Naive thymus-derived CD4-positive, alpha-beta T cell (primary cell): ENCODE data around the gene STK4. TPM values are rescaled to one million over a fixed set of nuclear protein-coding genes. Genes with fewer than 3 reads are reported as not detected.

Source experiments
- ATAC-seq: fragments of 150-1000 bp; cut with Tn5 transposase; 2 replicates; pipeline ENCODE4 v1.10.0; 2021; ENCODE audit warnings: mild to moderate bottlenecking, moderate library complexity
- CTCF ChIA-PET: fragments of 350-600 bp; sonication (Branson Sonifier 250); formaldehyde crosslinking; loops from one replicate; lab custom pipeline; 2021; ENCODE audit warnings: antibody characterized with exemption; lab: Charles Lee
- POLR2A ChIA-PET: fragments of 350-600 bp; sonication (Branson Sonifier 250); formaldehyde crosslinking; loops from one replicate; lab custom pipeline; 2021; ENCODE audit warnings: antibody characterized with exemption, inconsistent platforms; lab: Charles Lee
- DNase-seq, 9 donors: peaks; one replicate each; pipeline versions ENCODE4 v3.0.0 to v3.0.0-alpha.2; 2020 to 2022; ENCODE audit warnings: mixed read lengths in 1 of 9
- H3K27ac ChIP-seq: one replicate; pipeline ENCODE4 v1.7.0; 2013; ENCODE audit warnings: mild to moderate bottlenecking, low read depth, low read length, moderate library complexity
- H3K27me3 ChIP-seq, 2 donors: one replicate each; pipeline ENCODE4 v1.7.0; 2013; ENCODE audit warnings: low read length in 2 of 2, mild to moderate bottlenecking in 2 of 2, moderate library complexity in 2 of 2; ENCODE audit not compliant: control insufficient read depth in 2 of 2, insufficient read depth in 2 of 2
- H3K36me3 ChIP-seq, 3 experiments: 1 replicate in 2 of 3; 2 replicates in 1 of 3; pipeline ENCODE4 v1.7.0; 2013; ENCODE audit warnings: low read length in 3 of 3, mild to moderate bottlenecking in 3 of 3, moderate library complexity in 1 of 3; ENCODE audit not compliant: insufficient read depth in 3 of 3, control insufficient read depth in 2 of 3
- H3K4me1 ChIP-seq, 2 donors: one replicate each; pipeline ENCODE4 v1.7.0; 2013; ENCODE audit warnings: low read length in 2 of 2, mild to moderate bottlenecking in 2 of 2, moderate library complexity in 1 of 2; ENCODE audit not compliant: control insufficient read depth in 2 of 2, insufficient read depth in 2 of 2
- H3K4me3 ChIP-seq: 2 replicates; pipeline ENCODE4 v1.7.0; 2013; ENCODE audit warnings: mild to moderate bottlenecking, low read length
- H3K9me3 ChIP-seq, 3 experiments: 1 replicate in 2 of 3; 2 replicates in 1 of 3; pipeline ENCODE4 v1.7.0; 2013; ENCODE audit warnings: low read length in 3 of 3; ENCODE audit not compliant: control insufficient read depth in 2 of 3
- H3K27ac Mint-ChIP-seq, 9 donors: one replicate each; pipeline ENCODE4 v1.8.0; 2020 to 2022; ENCODE audit warnings: mixed read lengths in 9 of 9, mild to moderate bottlenecking in 8 of 9, moderate library complexity in 5 of 9, inconsistent platforms in 2 of 9
- H3K27me3 Mint-ChIP-seq, 5 donors: one replicate each; pipeline ENCODE4 v1.8.0; 2021 to 2022; ENCODE audit warnings: mixed read lengths in 5 of 5, mild to moderate bottlenecking in 1 of 5
- H3K36me3 Mint-ChIP-seq, 5 donors: one replicate each; pipeline ENCODE4 v1.8.0; 2020 to 2022; ENCODE audit warnings: mixed read lengths in 5 of 5, mild to moderate bottlenecking in 3 of 5, inconsistent platforms in 1 of 5
- H3K4me1 Mint-ChIP-seq, 7 donors: one replicate each; pipeline ENCODE4 v1.8.0; 2020 to 2022; ENCODE audit warnings: mixed read lengths in 7 of 7, mild to moderate bottlenecking in 3 of 7, inconsistent platforms in 1 of 7
- H3K4me3 Mint-ChIP-seq, 10 donors: one replicate each; pipeline ENCODE4 v1.8.0; 2020 to 2022; ENCODE audit warnings: mild to moderate bottlenecking in 10 of 10, mixed read lengths in 10 of 10, moderate library complexity in 6 of 10, inconsistent platforms in 2 of 10
- H3K9me3 Mint-ChIP-seq, 11 donors: one replicate each; pipeline ENCODE4 v1.8.0; 2020 to 2022; ENCODE audit warnings: mixed read lengths in 11 of 11, mild to moderate bottlenecking in 4 of 11, inconsistent platforms in 1 of 11, moderate library complexity in 1 of 11
- intact Hi-C, 2 donors: fragments of 100-400 bp; cut with micrococcal nuclease; formaldehyde crosslinking; loops; one replicate each; pipeline ENCODE4 v1.15.1; 2023
- polyA plus RNA-seq, 2 donors: library from polyadenylated mRNA; unstranded; fragments of 300-500 nt; fragmentation: Illumina TruSeq; gene quantifications; one replicate each; pipeline ENCODE4 v1.2.3, GENCODE V29; 2021
- total RNA-seq, 6 experiments: library from RNA in 5 of 6; stranded (reverse) in 5 of 6; gene quantifications; 1 replicate in 5 of 6; 2 replicates in 1 of 6; pipeline ENCODE4 v1.2.3 and lab custom pipeline; 2021 to 2026

STK4 gene
- total and polyA plus RNA-seq, 7 experiments from 2014 or later, result 175 to 383 (median 247) TPM

DNA sequence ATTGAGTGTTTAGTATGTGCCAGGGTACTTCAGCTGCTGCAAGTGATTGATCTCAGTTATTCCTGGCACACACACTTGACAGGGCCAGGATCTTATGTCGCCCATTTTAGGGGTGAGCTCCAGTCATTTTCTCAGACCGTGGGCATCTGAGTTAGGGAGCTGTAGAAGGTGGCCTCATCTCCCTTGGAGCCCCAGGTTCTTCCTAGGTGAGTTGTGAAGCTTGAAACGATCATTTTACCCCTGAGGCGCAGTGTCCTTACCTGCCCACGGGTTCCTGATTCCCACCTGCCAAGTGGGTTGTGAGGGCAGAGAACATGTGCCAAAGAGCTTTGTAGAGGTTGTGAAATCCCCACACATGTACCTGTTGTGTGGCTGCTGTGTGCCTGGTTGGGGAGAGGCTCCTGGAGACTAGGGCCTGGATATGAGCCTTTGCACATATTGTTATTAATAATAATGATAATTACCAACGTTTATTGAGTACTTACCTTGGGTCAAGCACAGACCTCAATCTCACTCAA, 135.1 kb downstream of the STK4 start:
- no peaks in the 10 kb centered on the region for H3K36me3 ChIP-seq
- DNase-seq (no peak), ATAC-seq (no peak)
- H3K4me1 ChIP-seq, result no peaks in the 10 kb centered on the region
- POLR2A ChIA-PET, result no interaction called here
- CTCF ChIA-PET, result interaction anchor here (1.0 kb wide), 1 partner anchor 11 kb away, joined by 3 read pairs; no protein-coding TSS in a partner anchor
- peaks cover 39 to 65% (median 45%) of the 10 kb centered on the region in 5 donors for H3K27me3 Mint-ChIP-seq
- peaks cover 5 to 18% (median 12%) of the 10 kb centered on the region in 7 donors for H3K4me1 Mint-ChIP-seq
- peaks cover 7 to 16% of the 10 kb centered on the region in 2 donors for H3K27me3 ChIP-seq
- H3K27ac ChIP-seq, result no peak overlapping the region
- H3K36me3 Mint-ChIP-seq, result peaks cover 0 to 2% (median 0%) of the 10 kb centered on the region in 5 donors
- peak overlapping the region in 3 of 10 donors; percentile 30 to 48 (median 47) for H3K4me3 Mint-ChIP-seq
- H3K4me3 ChIP-seq, result no peak overlapping the region
- intact Hi-C loops, result no loop called here
- no peaks in the 10 kb centered on the region for H3K9me3 ChIP-seq
- H3K27ac Mint-ChIP-seq, result no peak overlapping the region
- peaks cover 0 to 4% (median 0%) of the 10 kb centered on the region in 11 donors for H3K9me3 Mint-ChIP-seq

DNA sequence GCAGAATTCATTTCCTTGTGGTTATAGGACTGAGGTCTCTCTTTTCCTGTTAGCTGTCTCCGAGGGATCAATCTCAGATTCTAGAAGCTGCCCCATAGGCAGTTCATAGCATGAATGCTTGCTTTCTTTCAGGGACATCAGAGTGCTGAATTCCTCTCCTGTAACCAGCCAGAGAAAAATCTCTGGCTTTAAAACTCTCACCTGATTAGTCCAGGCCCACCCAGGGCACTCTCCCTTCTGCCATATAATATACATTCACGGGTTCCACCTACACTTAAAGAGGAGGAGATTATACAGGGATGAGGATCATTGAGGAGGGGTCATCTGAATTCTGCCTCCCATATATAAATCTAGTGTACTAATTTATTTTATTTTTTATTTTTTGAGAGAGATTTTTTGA, 136.8 kb downstream of the STK4 start:
- POLR2A ChIA-PET, result no interaction called here
- Histone ChIP-seq H3K36me3 (no peaks in the 10 kb centered on the region), H3K4me1 (no peaks in the 10 kb centered on the region), H3K4me3 (no peak overlapping the region), H3K27ac (no peak overlapping the region), H3K9me3 (no peaks in the 10 kb centered on the region), H3K27me3 (peaks cover 6 to 7% of the 10 kb centered on the region in 2 donors)
- H3K27ac Mint-ChIP-seq, result no peak overlapping the region
- no peak overlapping the region for H3K4me3 Mint-ChIP-seq
- H3K27me3 Mint-ChIP-seq, result peaks cover 28 to 58% (median 32%) of the 10 kb centered on the region in 5 donors
- no peak for DNase-seq
- CTCF ChIA-PET, result no interaction called here
- H3K36me3 Mint-ChIP-seq, result peaks cover 0 to 2% (median 0%) of the 10 kb centered on the region in 5 donors
- ATAC-seq, result no peak
- H3K4me1 Mint-ChIP-seq, result peaks cover 0 to 12% (median 7%) of the 10 kb centered on the region in 7 donors
- intact Hi-C loops, result no loop called here
- H3K9me3 Mint-ChIP-seq, result peaks cover 0 to 2% (median 0%) of the 10 kb centered on the region in 11 donors

DNA sequence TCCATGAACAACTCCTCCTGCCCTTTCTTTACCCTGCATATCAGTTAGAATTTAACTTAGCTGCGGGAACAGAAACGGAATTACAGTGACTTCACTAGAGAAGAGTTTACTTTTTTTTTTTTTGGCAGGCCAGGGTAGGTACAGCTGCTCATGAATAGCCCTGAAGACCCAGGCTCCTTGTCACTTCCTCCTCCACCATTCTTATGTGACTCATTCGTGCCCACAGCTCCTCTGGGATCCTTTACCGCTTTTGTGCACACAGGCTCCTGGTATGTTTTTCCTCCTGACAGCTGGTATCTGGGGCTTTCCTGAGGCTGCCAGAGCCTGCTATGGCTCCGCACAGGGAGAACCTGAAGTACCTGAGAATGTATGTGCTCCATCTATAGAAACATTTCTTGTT, 138.5 kb downstream of the STK4 start:
- intact Hi-C loops, result no loop called here
- Mint-ChIP-seq H3K9me3 (peaks cover 0 to 2% (median 0%) of the 10 kb centered on the region in 11 donors), H3K27ac (no peak overlapping the region), H3K36me3 (no peaks in the 10 kb centered on the region), H3K4me1 (peaks cover 0 to 6% (median 3%) of the 10 kb centered on the region in 7 donors), H3K27me3 (peaks cover 16 to 44% (median 21%) of the 10 kb centered on the region in 5 donors), H3K4me3 (no peak overlapping the region)
- Histone ChIP-seq H3K36me3 (no peaks in the 10 kb centered on the region), H3K27me3 (peaks cover 0 to 2% of the 10 kb centered on the region in 2 donors), H3K27ac (no peak overlapping the region), H3K9me3 (no peaks in the 10 kb centered on the region), H3K4me1 (no peaks in the 10 kb centered on the region), H3K4me3 (no peak overlapping the region)
- DNase-seq (no peak), ATAC-seq (no peak)
- ChIA-PET CTCF (interaction anchor here (0.7 to 2.6 kb wide), 3 partner anchors 9 to 132 kb away, joined by 3 to 12 read pairs (median 4); no protein-coding TSS in a partner anchor), POLR2A (no interaction called here)

DNA sequence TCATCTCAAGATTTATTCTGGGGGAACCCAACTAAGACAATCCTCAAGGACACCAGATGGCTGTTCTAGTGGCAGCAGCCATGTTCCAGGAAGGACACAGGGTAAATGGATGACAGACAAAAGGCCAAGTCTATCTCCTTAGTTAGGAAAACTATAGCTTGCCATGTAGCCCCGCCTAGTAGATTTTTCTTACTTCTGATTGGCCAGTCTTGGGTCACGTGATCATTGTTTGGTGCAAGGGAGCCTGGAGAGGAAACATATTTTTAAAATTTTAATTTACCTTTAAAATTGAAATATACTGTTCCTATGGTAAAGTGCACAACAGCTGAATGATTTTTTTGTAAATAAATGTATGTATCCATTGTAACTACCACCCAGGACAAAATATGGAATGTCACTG, 139.0 kb downstream of the STK4 start:
- ATAC-seq, result no peak
- Histone ChIP-seq H3K4me3 (no peak overlapping the region), H3K27me3 (peaks cover 0 to 2% of the 10 kb centered on the region in 2 donors), H3K9me3 (no peaks in the 10 kb centered on the region), H3K36me3 (no peaks in the 10 kb centered on the region), H3K4me1 (no peaks in the 10 kb centered on the region), H3K27ac (no peak overlapping the region)
- H3K9me3 Mint-ChIP-seq, result peaks cover 0 to 2% (median 0%) of the 10 kb centered on the region in 11 donors
- no peak overlapping the region for H3K4me3 Mint-ChIP-seq
- ChIA-PET POLR2A (no interaction called here), CTCF (interaction anchor here (2.6 kb wide), 1 partner anchor 9 kb away, joined by 12 read pairs; no protein-coding TSS in a partner anchor)
- DNase-seq, result no peak
- H3K27ac Mint-ChIP-seq, result no peak overlapping the region
- no peaks in the 10 kb centered on the region for H3K36me3 Mint-ChIP-seq
- H3K27me3 Mint-ChIP-seq, result peaks cover 10 to 39% (median 15%) of the 10 kb centered on the region in 5 donors
- H3K4me1 Mint-ChIP-seq, result peaks cover 0 to 5% (median 3%) of the 10 kb centered on the region in 7 donors
- intact Hi-C loops, result no loop called here

DNA sequence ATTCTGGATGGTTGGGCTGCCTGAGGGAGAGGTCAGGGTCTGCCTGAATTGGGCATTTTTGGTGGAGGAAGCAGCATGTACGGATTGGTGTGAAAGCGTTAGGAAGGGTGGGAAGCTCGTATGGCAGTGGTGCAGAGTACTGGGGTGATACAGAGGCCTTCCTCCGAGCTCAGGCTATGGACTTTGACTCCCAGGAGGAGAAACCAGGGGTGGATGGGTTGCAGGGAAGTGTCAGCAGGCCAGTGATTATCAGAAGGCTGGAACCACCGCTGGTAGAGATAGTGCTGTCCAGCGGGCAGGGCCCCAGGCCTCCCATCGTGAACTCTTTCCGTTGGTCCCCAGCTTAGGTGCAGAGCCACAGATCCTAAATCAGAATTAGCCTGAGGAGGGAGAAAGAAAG, 143.3 kb downstream of the STK4 start:
- no peaks in the 10 kb centered on the region for H3K36me3 Mint-ChIP-seq
- POLR2A ChIA-PET, result no interaction called here
- Histone ChIP-seq H3K9me3 (no peaks in the 10 kb centered on the region), H3K27ac (no peak overlapping the region), H3K27me3 (no peaks in the 10 kb centered on the region), H3K4me3 (no peak overlapping the region), H3K36me3 (no peaks in the 10 kb centered on the region), H3K4me1 (no peaks in the 10 kb centered on the region)
- H3K9me3 Mint-ChIP-seq, result no peaks in the 10 kb centered on the region
- peaks cover 0 to 16% (median 0%) of the 10 kb centered on the region in 5 donors for H3K27me3 Mint-ChIP-seq
- H3K27ac Mint-ChIP-seq, result peak overlapping the region in 1 of 9 donors; percentile 51
- intact Hi-C loops, result loop anchor here in 1 of 2 donors (5.0 kb wide), 1 partner anchor 422 kb away; no protein-coding TSS in a partner anchor
- H3K4me1 Mint-ChIP-seq, result peaks cover 0 to 2% (median 0%) of the 10 kb centered on the region in 7 donors
- CTCF ChIA-PET, result interaction anchor here (1.2 kb wide), 1 partner anchor 14 kb away, joined by 3 read pairs; no protein-coding TSS in a partner anchor
- DNase-seq, result no peak
- no peak for ATAC-seq
- H3K4me3 Mint-ChIP-seq, result no peak overlapping the region

DNA sequence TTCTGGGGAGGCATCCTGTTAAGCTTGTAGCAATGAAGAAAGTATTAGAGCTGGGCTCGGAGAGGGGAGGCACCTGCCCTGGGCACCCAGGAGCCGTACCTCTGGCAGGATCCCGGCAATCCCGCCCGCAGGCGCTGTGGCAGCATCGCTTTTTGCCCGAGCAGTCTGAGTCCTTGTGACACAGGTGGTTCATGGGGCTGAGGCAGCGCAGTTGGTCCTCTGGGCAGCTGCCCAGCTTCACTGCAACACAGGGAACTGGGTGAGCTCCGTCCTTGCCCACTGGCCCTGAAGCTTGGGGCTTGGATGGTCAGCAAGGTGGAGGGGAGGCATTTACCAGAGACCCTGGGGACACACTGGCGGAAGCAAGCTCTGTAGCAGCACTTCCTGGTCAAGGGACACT, 144.0 kb downstream of the STK4 start:
- ATAC-seq (no peak), DNase-seq (no peak)
- Histone ChIP-seq H3K27ac (no peak overlapping the region), H3K9me3 (no peaks in the 10 kb centered on the region), H3K27me3 (no peaks in the 10 kb centered on the region), H3K36me3 (no peaks in the 10 kb centered on the region), H3K4me1 (no peaks in the 10 kb centered on the region), H3K4me3 (no peak overlapping the region)
- no peaks in the 10 kb centered on the region for H3K36me3 Mint-ChIP-seq
- H3K4me1 Mint-ChIP-seq, result peaks cover 0 to 6% (median 1%) of the 10 kb centered on the region in 7 donors
- CTCF ChIA-PET, result interaction anchor here (2.3 kb wide), 1 partner anchor 59 kb away, joined by 8 read pairs; no protein-coding TSS in a partner anchor
- no peak overlapping the region for H3K4me3 Mint-ChIP-seq
- POLR2A ChIA-PET, result no interaction called here
- intact Hi-C loops, result loop anchor here in 1 of 2 donors (5.0 kb wide), 1 partner anchor 423 kb away; no protein-coding TSS in a partner anchor
- no peak overlapping the region for H3K27ac Mint-ChIP-seq
- no peaks in the 10 kb centered on the region for H3K9me3 Mint-ChIP-seq
- H3K27me3 Mint-ChIP-seq, result peaks cover 0 to 9% (median 0%) of the 10 kb centered on the region in 5 donors
